Jurkat, Clone E6-1 (cell line): ENCODE results near the gene FERMT2.

Source experiments
- DNase-seq: peaks from one replicate; pipeline ENCODE4 v3.0.0-alpha.2; 2011; ENCODE audit warnings: low read depth, low spot score
- H3K4me3 ChIP-seq: 2 replicates; pipeline ENCODE4 v1.5.1; 2011; ENCODE audit warnings: mild to moderate bottlenecking, low read length, control low read depth, moderate library complexity

FERMT2 gene

GRCh38 chr14:52910572-52910971 is 40.3 kb downstream of the FERMT2 start:
- no peak for DNase-seq

GRCh38 chr14:52907949-52908348 is 42.9 kb downstream of the FERMT2 start:
- DNase-seq, result no peak

More at GRCh38 chr14:52910572-52910971, 40.3 kb downstream of the FERMT2 start:
- no peak overlapping the region for H3K4me3 ChIP-seq

GRCh38 chr14:52906141-52906601 is 44.7 kb downstream of the FERMT2 start:
- H3K4me3 ChIP-seq, result no peak overlapping the region
- DNase-seq, result no peak

More at GRCh38 chr14:52907949-52908348, 42.9 kb downstream of the FERMT2 start:
- H3K4me3 ChIP-seq, result no peak overlapping the region

GRCh38 chr14:52902971-52903619 is 47.8 kb downstream of the FERMT2 start:
- no peak for DNase-seq
- H3K4me3 ChIP-seq, result no peak overlapping the region

- no peak for DNase-seq
- H3K4me3 ChIP-seq, result no peak overlapping the region
Measured at GRCh38 chr14:52901357-52901980, 49.4 kb downstream of the FERMT2 start.

- DNase-seq, result no peak
- H3K4me3 ChIP-seq, result no peak overlapping the region
Measured at GRCh38 chr14:52900731-52901130, 50.1 kb downstream of the FERMT2 start.

GRCh38 chr14:52898496-52898895 is 52.4 kb downstream of the FERMT2 start:
- no peak overlapping the region for H3K4me3 ChIP-seq
- no peak for DNase-seq

GRCh38 chr14:52895000-52895399 is 55.9 kb downstream of the FERMT2 start:
- no peak overlapping the region for H3K4me3 ChIP-seq
- peak; percentile 77 for DNase-seq

GRCh38 chr14:52891800-52892199 is 59.0 kb downstream of the FERMT2 start:
- no peak overlapping the region for H3K4me3 ChIP-seq
- no peak for DNase-seq

GRCh38 chr14:52888839-52889838 is 61.7 kb downstream of the FERMT2 start:
- H3K4me3 ChIP-seq, result no peak overlapping the region
- no peak for DNase-seq

GRCh38 chr14:52888159-52888558 is 62.7 kb downstream of the FERMT2 start:
- no peak for DNase-seq
- no peak overlapping the region for H3K4me3 ChIP-seq

- H3K4me3 ChIP-seq, result no peak overlapping the region
- DNase-seq, result no peak
Measured at GRCh38 chr14:52885230-52885629, 65.6 kb downstream of the FERMT2 start.

GRCh38 chr14:52883658-52884057 is 67.2 kb downstream of the FERMT2 start:
- no peak for DNase-seq

GRCh38 chr14:52882824-52883223 is 68.0 kb downstream of the FERMT2 start:
- DNase-seq, result no peak
- no peak overlapping the region for H3K4me3 ChIP-seq

More at GRCh38 chr14:52883658-52884057, 67.2 kb downstream of the FERMT2 start:
- no peak overlapping the region for H3K4me3 ChIP-seq

- no peak overlapping the region for H3K4me3 ChIP-seq
- no peak for DNase-seq
Measured at GRCh38 chr14:52879958-52880357, 70.9 kb downstream of the FERMT2 start.

- no peak for DNase-seq
- H3K4me3 ChIP-seq, result no peak overlapping the region
Measured at GRCh38 chr14:52878946-52879345, 71.9 kb downstream of the FERMT2 start.

GRCh38 chr14:52878469-52878868 is 72.4 kb downstream of the FERMT2 start:
- H3K4me3 ChIP-seq, result no peak overlapping the region
- DNase-seq, result no peak

GRCh38 chr14:52877628-52878027 is 73.2 kb downstream of the FERMT2 start:
- no peak for DNase-seq
- no peak overlapping the region for H3K4me3 ChIP-seq

- H3K4me3 ChIP-seq, result no peak overlapping the region
- no peak for DNase-seq
Measured at GRCh38 chr14:52876806-52877205, 74.0 kb downstream of the FERMT2 start.

GRCh38 chr14:52876311-52876710 is 74.5 kb downstream of the FERMT2 start:
- DNase-seq, result no peak
- H3K4me3 ChIP-seq, result no peak overlapping the region
